ENCODE measurements around the gene ANGPTL7.
A peak's percentile ranks its signal among the peaks of the same experiment; 100 is the strongest.
"Not testable (repeated sequence)": the region's sequence is repeated elsewhere in the genome, so short reads cannot be mapped to it uniquely, and the experiment has no call there.

The ANGPTL7 gene

DNA sequence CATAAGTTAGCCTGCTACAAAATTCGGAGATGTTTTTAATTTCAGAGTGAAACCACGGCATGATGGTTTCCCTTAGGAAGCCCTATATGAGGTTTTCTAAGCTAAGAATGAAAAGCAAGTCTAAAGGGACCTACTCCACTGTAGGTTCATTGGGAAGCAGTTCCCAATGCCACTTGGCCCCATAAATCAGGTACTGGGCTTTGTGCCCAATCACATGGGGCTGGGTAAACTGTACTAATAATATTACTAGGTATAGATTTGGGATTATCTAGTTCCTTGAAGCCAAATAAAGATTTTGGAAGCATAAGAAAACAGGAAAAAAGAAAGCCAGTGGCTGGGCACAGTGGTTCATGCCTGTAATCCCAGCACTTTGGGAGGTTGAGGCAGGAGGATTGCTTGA, 19.1 kb upstream of the ANGPTL7 start:
- DNase-seq, result no peak

DNA sequence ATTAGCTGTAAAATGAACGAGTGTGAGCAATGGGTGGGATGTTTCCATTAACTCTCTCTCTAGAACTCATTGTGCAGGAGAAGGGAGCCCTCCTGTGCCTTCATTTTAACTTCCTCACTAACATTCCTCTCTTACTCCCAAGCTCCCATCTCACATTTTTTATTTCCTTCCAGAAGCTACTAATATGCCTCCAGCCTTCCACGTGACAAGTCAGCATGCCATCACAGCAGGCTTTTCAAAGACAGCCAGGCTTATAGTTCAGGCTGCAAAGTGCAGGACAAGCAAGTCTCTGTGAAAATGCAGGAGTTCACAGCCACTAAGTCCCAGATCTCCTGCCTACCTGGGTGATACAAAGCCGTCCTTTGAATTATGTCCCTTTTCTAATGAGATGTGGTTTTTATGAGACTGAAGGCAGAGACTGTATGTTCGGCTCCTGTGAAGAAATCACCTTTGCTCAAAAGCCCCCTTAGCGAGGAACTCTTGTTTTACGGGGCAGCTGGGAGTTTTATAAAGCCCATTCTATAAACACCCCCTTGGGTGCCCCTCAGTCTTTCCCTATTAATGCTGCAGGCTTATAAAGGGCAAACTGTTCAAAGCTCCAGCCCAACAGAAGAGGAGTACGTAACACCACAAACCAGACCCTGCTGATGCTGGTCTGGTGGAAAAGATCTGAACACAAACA, 14.8 kb upstream of the ANGPTL7 start:
- no peak for DNase-seq

DNA sequence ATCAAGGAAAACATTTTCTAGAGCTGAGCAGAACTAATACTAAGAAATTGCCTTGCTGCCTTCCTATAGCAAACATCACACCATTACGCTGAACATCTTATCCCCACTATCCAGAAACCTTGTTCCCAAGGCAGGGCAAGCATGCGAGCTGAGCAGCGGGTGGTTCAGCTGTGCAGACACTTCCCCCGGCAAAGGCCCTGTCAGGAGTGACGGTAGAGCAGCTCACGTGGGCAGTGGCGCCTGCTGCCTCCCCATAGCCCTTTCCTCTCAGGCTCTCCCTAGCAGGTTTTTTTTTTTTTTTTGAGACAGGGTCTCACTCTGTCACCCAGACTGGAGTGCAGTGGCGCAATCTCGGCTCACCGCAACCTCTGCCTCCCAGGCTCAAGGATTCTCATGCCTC, 13.7 kb upstream of the ANGPTL7 start:
- no peak for DNase-seq

DNA sequence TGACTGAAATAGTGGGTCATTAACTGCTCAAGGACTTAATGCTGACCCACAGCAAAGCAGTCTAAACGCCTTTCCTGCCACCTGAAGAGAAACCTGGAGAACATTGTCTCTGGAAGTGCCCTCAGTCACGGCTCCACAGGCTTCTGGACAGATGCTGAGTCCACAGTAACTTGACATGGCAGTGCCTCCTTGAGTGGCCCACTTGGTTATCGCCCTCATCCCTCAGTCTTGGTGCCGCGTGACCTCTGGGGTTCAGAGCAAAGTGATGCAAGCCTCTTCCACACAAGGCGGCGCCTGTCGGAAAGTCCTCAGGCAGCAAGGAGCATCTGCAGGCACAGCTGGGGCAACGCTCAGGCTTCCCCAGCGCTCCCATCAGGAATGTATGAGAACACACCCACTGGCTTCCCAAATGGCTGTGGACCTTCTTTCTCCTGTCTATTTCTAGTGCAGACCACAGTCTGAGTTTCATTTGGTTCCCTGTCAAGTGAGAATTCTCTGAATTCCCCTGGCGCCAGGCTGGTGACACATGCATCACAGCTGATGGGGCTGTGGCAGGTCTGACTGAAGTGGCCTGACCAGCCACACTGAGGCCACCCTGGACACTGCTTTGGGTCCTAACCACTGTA, 13.0 kb upstream of the ANGPTL7 start:
- DNase-seq, result no peak

DNA sequence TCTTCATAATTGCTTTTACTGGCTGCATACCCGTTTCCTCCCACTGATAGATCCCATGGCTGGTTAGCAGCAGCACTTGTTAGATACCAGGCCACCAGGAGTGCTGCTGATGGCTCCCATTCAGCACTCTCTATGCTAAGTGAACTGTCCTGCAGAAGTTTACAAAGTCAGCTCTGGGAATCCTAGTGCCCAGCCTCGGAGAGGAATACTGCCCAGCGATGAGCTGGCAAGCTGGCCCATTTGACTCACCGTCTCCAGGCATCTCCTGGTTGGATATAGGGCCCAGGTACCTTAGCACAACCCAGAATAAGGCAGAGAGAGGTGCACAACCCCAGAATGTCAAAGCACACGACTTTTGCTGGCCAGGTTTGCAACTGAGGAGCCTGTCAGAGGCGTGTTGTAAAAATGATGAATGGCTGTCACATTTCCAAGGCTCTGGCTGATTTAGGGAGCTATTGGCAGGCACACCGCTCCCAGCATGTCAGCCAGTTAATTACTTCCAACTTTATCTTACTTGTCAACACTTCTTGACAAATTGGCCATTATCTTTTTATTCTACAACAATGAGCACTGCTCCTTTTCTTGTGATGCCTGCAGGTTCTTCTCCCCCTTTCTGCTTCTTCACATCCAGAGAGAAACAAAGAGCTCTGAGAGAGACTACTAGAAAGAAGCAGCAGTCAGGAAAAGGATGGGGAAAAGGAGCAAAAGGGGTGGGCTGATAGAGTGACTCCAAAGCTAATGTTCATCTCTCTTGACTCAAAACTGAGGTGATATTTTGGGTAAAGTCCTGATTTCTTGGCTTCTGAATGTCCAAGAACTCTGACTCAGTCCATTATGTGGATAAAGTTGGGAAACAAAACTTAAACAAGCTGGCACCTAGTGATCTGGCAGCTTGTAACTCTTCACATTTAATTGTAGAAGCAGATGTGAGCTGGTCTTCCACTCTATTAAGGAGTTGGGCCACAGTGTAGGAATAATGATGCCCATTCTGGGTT, 10.8 kb upstream of the ANGPTL7 start:
- peak; percentile 78 for DNase-seq

DNA sequence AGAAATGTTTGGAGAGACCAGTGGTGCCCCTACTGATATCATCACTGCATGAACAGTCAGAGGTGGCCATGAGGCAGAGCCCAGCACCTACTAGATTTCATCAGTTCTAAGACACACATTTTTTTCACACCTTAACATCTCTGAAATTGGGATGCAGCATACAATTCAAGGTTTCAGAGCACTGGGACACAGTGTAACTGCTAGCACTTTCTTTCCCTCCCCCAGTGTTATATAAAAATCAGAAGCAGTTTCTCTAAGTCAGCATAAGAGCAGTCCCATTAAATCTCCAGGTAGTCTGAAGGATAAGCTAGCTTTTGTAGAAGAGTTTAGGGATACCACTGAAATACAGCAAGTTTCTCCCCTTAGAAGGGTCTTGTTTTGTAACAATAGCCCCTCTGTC, 10.0 kb upstream of the ANGPTL7 start:
- no peak for DNase-seq

DNA sequence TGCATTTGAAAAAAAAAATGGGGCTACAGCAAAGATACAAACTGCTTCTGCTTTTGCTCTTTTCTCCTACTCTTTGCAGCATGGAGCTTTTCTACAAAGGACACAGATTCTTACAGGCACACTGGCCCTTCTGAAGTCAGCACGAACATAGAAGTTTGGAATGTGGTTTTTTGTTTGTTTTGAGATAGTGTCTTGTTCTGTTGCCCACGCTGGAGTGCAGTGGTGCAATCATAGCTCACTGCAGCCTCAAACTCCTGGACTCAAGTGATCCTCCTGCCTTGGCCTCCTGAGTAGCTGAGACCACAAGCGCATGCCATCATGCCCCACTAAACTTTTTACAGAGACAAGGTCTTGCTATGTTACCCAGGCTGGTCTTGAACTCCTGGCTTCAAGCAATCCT, 9.4 kb upstream of the ANGPTL7 start:
- not testable (repeated sequence) for DNase-seq

DNA sequence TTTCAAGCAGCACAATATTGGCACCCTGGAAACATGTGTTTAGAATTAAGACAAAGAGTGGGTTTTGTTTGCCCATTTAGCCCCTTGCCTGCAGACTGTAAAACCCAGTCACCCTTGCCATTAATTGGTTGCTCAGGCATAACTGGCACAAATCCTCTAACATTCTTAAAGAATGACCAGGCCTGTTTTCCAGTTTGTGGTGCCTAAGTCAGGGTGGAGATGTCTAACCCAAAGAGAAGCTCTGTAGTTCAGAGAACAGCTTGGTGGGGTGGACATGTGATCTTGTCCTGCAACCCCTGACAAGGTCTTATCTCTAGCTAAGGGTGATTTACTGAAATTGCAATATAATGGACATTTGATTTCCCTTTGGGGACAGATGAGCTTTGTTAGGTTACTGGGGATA, 8.8 kb upstream of the ANGPTL7 start:
- no peak for DNase-seq

DNA sequence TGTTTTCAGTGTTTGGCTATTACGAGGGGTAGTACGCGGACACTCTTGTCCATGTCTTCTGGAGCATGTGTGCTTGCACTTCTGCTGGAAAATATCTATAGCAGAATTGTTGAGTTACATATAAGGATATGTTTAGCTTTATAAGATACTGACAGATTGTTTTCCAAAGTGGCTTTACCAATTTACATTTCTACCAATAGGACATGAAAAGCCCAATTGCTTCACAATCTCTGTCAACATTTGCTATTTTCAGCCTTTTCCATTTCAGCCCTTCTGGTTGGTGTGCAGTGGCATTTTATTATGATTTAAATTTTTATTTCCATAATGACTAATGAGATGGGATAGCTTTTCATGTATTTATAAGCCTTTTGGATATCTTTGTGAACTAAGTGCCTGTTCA, 6.3 kb upstream of the ANGPTL7 start:
- no peak for DNase-seq

DNA sequence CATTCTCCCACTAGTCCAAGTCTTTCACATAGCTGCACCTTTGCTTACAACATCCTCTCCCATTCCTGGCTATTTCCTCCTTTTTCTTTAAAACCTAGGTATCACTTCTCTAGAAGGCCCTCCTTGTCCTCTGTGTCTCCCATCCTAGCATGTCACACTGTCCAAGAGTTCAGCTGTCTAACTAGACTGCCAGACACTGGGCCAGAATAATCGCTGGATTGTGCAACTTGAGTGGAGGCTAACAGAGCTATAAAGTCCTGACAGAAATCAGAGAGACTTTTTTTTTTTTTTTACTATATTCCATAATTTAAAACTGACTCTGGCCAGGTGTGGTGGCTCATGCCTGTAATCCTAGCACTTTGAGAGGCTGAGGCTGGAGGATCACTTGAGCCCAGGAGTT, 4.2 kb upstream of the ANGPTL7 start:
- DNase-seq, result no peak

DNA sequence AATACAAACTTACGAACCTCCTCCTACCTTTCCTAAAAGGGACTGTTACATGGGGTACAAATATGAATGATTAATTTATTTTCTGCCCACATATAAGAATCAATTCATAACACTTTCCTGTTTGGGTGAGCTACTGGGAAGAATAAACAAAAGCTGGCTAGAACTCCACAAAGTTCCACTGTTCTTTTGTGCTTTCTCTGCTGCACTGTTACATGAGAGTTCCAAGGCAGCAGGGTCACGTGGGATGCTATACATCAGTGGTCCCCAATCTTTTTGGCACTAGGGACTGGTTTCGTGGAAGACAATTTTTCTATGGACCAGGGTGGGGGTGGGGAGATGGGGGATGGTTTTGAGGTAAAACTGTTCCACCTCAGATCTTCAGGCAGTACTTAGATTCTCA, 2.2 kb upstream of the ANGPTL7 start:
- no peak for DNase-seq

DNA sequence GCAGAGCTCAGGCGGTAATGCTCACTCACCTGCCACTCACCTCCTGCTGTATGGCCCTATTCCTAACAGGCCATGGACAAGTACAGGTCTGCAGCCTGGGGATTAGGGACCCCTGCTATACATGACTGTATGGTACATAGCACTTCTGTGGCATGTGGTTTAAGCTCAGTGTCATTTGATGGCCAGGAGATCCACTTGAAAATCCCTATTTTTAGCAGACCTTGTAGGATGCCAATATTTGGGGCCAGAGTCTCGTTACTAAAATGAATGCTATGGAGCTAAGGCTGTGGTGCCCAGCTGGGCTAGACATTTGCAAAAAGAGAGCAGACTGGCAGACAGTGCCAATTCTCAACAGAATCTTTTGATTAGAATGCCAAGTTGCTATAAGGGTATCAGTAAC, 1.7 kb upstream of the ANGPTL7 start:
- DNase-seq, result no peak

DNA sequence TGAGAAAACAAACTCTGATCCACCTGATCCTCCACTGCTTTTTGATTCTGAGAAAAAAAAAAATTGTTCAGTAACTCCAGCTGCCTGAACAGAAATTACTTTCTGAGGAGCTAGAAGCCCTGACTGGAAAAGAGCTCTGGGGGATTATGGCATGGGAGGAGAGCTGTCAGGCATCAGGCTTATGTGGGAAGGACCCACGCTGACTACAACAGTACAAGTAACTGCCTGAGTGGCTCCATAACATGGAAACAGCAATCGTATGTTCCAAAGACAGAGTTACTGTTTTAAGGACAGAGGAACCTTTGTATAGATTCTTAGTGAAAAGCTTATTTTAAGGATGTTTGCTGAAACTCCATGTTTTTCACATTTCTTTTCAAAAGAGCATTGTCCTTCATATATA, 1.2 kb upstream of the ANGPTL7 start:
- no peak for DNase-seq

DNA sequence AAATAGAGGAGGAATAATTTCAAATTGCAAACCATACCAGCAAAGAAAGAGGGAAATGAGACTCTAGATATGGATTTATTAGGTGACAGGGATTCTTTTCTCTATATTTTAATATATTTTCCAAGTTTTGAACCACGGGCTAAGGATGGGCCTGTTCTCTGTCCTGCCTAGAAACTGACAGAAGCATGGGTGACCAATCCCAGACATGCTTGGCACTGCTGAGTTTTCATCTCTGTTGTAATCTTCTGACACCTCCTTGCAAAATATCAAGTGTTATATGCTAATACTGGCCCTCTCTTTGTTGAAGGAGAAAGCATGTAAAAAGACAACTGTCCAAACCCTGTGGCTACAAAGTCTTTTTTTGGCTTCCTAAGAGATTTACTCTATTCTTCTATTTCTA, 774 bp upstream of the ANGPTL7 start:
- DNase-seq, result no peak

DNA sequence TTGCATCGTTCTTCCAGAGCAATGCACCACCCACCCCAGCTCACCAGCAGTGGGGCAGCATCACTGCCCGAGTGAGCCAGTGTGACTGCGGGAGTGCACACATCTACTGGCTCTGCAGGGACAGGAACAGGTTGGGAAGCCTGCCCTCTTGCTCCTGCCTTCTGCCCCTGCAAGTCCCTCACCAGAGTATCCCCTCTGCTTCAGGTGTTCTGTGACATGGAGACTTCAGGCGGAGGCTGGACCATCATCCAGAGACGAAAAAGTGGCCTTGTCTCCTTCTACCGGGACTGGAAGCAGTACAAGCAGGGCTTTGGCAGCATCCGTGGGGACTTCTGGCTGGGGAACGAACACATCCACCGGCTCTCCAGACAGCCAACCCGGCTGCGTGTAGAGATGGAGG, 4.2 kb downstream of the ANGPTL7 start:
- DNase-seq, result no peak

DNA sequence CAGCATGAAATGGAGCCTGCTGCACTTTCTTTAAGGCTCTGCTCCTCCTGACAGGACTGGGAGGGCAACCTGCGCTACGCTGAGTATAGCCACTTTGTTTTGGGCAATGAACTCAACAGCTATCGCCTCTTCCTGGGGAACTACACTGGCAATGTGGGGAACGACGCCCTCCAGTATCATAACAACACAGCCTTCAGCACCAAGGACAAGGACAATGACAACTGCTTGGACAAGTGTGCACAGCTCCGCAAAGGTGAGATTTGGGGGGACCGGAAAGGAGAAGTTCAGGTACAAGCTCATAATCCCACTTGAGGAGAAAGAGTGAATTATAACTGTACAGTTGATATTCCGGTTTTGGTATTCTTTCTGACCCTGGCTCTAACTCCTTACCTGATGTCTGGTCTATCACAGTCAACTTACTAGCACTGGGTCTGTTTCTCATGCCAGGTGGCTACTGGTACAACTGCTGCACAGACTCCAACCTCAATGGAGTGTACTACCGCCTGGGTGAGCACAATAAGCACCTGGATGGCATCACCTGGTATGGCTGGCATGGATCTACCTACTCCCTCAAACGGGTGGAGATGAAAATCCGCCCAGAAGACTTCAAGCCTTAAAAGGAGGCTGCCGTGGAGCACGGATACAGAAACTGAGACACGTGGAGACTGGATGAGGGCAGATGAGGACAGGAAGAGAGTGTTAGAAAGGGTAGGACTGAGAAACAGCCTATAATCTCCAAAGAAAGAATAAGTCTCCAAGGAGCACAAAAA, 5.4 kb downstream of the ANGPTL7 start:
- no peak for DNase-seq

DNA sequence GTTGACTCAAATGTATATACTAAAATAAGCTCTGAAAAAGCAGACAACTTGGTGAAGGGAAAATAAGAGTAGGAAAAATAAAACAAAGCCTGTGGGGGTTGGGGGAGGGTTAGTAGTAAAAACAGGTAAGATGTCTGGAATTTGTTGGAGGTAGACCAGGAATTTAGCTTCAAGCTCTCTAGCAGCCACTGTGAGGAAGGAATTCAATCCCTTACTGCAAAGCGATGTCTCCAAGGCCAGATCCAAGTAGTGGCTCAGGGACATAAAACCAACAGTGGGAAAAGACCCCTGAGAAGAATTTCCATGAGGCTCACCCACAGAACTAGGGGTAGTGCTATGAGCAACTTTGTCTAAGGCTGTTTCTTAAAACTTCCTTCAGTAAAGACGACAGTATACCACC, 7.8 kb downstream of the ANGPTL7 start:
- no peak for DNase-seq

DNA sequence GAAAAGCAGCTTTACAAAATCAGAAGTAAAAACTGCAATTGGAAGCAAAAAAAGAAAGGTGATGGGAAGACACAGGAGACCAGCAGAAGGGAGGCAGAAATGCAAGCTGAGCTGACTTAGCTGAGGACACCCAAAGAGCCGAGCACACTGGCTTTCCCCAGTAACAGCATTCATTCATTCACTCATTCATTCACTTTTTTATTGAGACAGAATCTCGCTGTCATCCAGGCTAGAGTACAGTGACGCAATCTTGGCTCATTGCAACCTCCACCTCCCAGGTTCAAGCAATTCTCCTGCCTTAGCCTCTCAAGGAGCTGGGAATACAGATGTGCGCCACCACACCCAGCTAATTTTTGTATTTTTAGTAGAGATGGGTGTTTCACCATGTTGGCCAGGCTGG, 8.2 kb downstream of the ANGPTL7 start:
- DNase-seq, result no peak

DNA sequence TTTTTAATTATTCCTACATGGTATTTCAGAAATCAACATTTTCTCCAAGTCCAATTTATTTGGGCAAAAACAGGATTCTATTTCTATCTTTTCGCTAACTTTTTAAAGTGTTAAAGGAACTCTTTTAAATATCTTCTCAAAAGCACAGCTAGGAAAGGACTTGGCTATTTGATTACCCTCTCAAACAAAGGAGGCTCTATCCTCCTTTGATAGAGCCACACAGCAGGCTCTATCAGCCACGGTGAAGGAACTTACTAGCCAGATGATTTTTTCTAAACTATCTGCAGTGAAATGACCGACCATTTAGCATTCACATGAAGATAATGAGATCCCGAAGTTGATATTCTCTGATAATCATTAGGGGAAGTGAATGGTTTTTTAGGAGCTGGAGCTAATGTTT, 9.1 kb downstream of the ANGPTL7 start:
- DNase-seq, result no peak

DNA sequence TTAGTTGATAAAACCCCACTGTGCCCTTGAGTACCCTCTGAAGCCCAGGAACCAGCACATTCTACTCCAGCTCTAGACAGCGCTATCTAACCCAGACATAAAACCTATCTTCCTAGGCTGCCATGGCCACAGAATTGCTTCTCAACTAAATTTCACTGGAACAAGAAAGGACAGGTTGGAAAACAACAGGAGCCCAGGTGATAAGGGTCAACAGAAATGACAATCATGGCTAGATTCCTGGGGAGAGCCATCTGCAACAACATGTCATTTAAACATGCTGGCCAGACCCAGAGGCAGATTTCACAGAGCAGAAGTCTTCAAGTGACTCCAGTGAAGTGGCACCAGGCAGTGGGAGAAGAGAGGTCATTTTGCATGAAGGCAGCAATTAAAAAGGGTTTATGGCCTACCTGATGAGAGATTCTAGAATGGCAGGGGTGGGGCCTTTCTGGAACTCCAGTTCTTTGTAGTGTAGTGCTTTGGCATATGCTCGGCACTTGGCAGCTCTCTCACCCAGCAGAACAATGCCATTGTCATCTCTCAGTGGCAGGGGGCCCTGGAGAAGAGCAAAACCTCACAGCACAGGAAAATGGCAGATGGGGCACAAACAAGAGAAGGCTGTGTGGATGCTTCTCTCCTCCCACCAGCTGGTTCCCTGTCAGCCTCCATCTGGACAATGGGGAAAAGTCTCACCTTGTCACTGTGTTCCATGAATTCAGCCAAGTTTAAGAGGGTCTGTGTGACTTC, 9.9 kb downstream of the ANGPTL7 start:
- DNase-seq, result peak; percentile 88

DNA sequence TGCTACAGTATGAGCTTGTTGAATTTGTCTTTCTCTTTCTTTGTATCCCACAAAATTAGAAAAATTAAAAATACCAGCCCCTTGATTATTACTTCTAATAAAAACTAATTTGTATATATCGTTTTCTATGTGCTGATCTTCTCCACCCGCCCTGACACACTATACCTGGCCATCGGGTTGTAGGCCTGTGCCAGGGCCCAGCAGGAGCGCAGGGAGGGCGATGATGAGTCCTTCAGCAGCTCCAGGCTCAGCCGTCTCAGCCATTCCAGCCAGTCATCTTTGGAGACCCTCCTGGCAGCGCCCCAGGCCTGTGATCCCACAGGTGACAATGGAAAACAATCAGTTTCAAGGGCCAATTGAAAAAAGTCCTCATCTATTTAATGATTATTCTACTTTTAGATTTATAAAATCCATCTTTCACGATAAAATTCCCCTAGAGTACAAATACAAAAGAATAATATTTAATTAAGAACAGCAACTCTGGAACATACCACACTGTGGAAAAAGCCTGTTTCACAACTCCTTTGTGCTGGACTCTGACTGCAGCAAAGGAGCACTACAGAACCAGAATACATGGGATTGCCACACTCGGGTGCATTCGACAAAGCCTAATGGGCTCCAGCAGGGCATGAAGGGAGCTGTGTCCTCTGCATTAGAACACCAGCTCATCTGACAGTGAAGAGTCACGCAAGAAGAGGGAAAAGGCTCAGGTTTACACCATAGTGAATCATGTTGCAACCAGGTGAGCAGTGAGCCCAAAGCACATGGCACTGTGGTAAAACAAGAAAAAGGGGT, 15.4 kb downstream of the ANGPTL7 start:
- DNase-seq, result no peak

Measured in COR-L47 (cell line).